Measurements from ENCODE around the gene BAHCC1. TPM values are rescaled to one million over a fixed set of nuclear protein-coding genes. Genes with fewer than 3 reads are reported as not detected.

The BAHCC1 gene
- total and polyA plus RNA-seq, 2 of the 4 experiments (the other 2 are of a cell fraction), result 0.36 to 7.8 TPM

- Histone ChIP-seq H3K56ac (ENCODE audit: extremely low read depth, insufficient read depth, low read length) (peak overlapping the region; percentile 94), H3K9ac (ENCODE audit: low read depth, low read length) (peak overlapping the region; percentile 97), H3K9me3 (ENCODE audit: control insufficient read depth, insufficient read depth, low read length) (no peaks in the 10 kb centered on the region), H4K91ac (ENCODE audit: insufficient read depth, low read depth, low read length) (peak overlapping the region; percentile 99), H3K9me1 (ENCODE audit: insufficient read depth, low read length) (no peaks in the 10 kb centered on the region), H3K79me1 (ENCODE audit: low read depth in 1 of 2, low read length in 2 of 2) (peaks cover 6 to 65% of the 10 kb centered on the region in 2 experiments; a peak in 3 of 4 replicates), H2BK15ac (ENCODE audit: low read depth, low read length) (peak overlapping the region; percentile 82; the same call in 1 of the 3 replicates), H3K27me3 (ENCODE audit: control insufficient read depth, insufficient read depth, low read length) (no peaks in the 10 kb centered on the region), H4K8ac (ENCODE audit: low read depth in 2 of 2, low read length in 2 of 2) (peak overlapping the region; percentile 92 to 96), H3K36me3 (ENCODE audit: control insufficient read depth, insufficient read depth, low read length) (peaks cover 33% of the 10 kb centered on the region), H3K18ac (ENCODE audit: low read depth, low read length) (peak overlapping the region; percentile 77), H3K4me2 (ENCODE audit: low read depth, low read length) (peak overlapping the region; percentile 84), H3K23ac (ENCODE audit: low read depth, low read length) (peak overlapping the region; percentile 88), H4K20me1 (ENCODE audit: insufficient read depth, low read length) (peaks cover 62% of the 10 kb centered on the region), H3K27ac (ENCODE audit: insufficient read depth, low read length) (peak overlapping the region; percentile 99), H2AFZ (replicated peaks; ENCODE audit: low read length, poor library complexity) (peak overlapping the region; percentile 86), H3K4ac (ENCODE audit: low read depth, low read length) (peak overlapping the region; percentile 99), H3K4me1 (ENCODE audit: control insufficient read depth, insufficient read depth, low read length) (peaks cover 25% of the 10 kb centered on the region), H2BK20ac (ENCODE audit: low read depth, low read length) (peak overlapping the region; percentile 27; the same call in 1 of the 2 replicates), H4K5ac (ENCODE audit: low read depth, low read length) (peak overlapping the region; percentile 95), H2AK9ac (replicated peaks; ENCODE audit: low read depth, low read length, poor library complexity) (peak overlapping the region; percentile 100), H3K4me3 (ENCODE audit: insufficient read depth, low read depth, low read length) (peak overlapping the region; percentile 43), H2BK120ac (ENCODE audit: low read depth, low read length) (peak overlapping the region; percentile 90), H2AK5ac (ENCODE audit: low read depth, low read length) (peak overlapping the region; percentile 99), H3K14ac (replicated peaks; ENCODE audit: low read depth, low read length) (peak overlapping the region; percentile 98), H2BK5ac (ENCODE audit: low read depth, low read length, poor library complexity, severe bottlenecking) (peak overlapping the region; percentile 95)
- in situ Hi-C loops (cut with MboI; ENCODE audit: low sequenced_read_pairs) (no loop called here), intact Hi-C loops (cut with micrococcal nuclease) (no loop called here), dilution Hi-C loops (cut with HindIII; ENCODE audit: low sequenced_read_pairs, unreplicated experiment) (no loop called here)
- ChIA-PET POLR2A (ENCODE audit: unreplicated experiment) (interaction anchor here (0.5 to 0.6 kb wide), 2 partner anchors 43 to 1567 kb away, joined by 3 to 5 read pairs; no protein-coding TSS in a partner anchor), CTCF (no interaction called here)
- DNase-seq, result peak; percentile 68
- BruUV-seq (replicated peaks), result no TSS peak
- 0% methylated on average over 28 of the region's 64 CpGs; no CpG with 5 or more reads in 1 of the 2 experiments for WGBS, 2 experiments (ENCODE audit: extremely low coverage in 2 of 2, insufficient read length in 1 of 2)
- TF ChIP-seq FOS (IDR thresholded peaks at IDR 0.05; ENCODE audit: low read depth, low read length) (no peak), RAD21 (IDR thresholded peaks at IDR 0.05; ENCODE audit: low read length) (no peak), MXI1 (IDR thresholded peaks at IDR 0.05; ENCODE audit: borderline replicate concordance, low read depth, low read length) (no peak), POLR2A (IDR thresholded peaks at IDR 0.05; ENCODE audit: low read depth, low read length) (no peak), RFX5 (IDR thresholded peaks at IDR 0.05; ENCODE audit: low read depth, low read length) (no peak), RCOR1 (IDR thresholded peaks at IDR 0.05; ENCODE audit: insufficient replicate concordance, low read length) (no peak), ELK1 (IDR thresholded peaks at IDR 0.05; ENCODE audit: borderline replicate concordance, low read depth, low read length) (no peak), MAZ (IDR thresholded peaks at IDR 0.05; ENCODE audit: borderline replicate concordance, low read depth, low read length) (no peak), SMC3 (IDR thresholded peaks at IDR 0.05; ENCODE audit: low read depth, low read length) (no peak), CEBPB (IDR thresholded peaks at IDR 0.05; ENCODE audit: low read depth, low read length) (no peak), USF2 (IDR thresholded peaks at IDR 0.05; ENCODE audit: low read depth, low read length) (no peak)
- ATAC-seq (ENCODE audit: low read depth), result peak; percentile 1
These were observed 118.7 kb downstream of the BAHCC1 start for GRCh38 chr17:81513753-81514488.
